Choroid plexus epithelial cell (primary cell): ENCODE results near the gene AKAP13.

Experiments used
- DNase-seq: peaks from one replicate; pipeline ENCODE4 v3.0.0-alpha.2; 2010; ENCODE audit warnings: low read depth
- H3K4me3 ChIP-seq: 2 replicates; pipeline ENCODE4 v1.5.1; 2011; ENCODE audit warnings: low read depth, mild to moderate bottlenecking, control low read depth, low read length, moderate library complexity
- TF ChIP-seq, protein P1 (sequence below): conservative IDR thresholded peaks from 2 replicates; pipeline ENCODE4 v1.5.1; 2011; ENCODE audit warnings: low read depth, mild to moderate bottlenecking, control low read depth, inconsistent platforms, low read length, moderate library complexity

AKAP13 gene

DNA sequence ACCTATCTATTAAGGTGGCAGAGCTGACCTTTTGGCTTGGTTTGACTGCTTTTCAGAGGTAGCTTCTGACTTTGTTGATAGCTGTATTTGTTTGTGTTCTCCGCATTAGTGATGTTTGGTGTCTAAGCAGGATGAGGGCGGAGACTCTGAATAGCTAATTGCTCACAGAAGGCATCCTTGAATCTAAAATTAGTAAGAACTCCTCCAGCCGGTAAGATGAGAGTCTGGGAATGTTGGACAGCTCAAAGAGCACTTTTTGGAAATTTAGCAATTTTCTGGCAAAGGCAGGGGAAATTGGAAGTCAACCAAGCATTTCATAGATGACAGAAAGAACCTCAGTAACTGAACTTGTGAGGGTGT lies 240.3 kb downstream of the AKAP13 start:
- TF ChIP-seq, protein P1, sequence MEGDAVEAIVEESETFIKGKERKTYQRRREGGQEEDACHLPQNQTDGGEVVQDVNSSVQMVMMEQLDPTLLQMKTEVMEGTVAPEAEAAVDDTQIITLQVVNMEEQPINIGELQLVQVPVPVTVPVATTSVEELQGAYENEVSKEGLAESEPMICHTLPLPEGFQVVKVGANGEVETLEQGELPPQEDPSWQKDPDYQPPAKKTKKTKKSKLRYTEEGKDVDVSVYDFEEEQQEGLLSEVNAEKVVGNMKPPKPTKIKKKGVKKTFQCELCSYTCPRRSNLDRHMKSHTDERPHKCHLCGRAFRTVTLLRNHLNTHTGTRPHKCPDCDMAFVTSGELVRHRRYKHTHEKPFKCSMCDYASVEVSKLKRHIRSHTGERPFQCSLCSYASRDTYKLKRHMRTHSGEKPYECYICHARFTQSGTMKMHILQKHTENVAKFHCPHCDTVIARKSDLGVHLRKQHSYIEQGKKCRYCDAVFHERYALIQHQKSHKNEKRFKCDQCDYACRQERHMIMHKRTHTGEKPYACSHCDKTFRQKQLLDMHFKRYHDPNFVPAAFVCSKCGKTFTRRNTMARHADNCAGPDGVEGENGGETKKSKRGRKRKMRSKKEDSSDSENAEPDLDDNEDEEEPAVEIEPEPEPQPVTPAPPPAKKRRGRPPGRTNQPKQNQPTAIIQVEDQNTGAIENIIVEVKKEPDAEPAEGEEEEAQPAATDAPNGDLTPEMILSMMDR = no peak
- peak; percentile 61 for DNase-seq
- peak overlapping the region; percentile 64 for H3K4me3 ChIP-seq

DNA sequence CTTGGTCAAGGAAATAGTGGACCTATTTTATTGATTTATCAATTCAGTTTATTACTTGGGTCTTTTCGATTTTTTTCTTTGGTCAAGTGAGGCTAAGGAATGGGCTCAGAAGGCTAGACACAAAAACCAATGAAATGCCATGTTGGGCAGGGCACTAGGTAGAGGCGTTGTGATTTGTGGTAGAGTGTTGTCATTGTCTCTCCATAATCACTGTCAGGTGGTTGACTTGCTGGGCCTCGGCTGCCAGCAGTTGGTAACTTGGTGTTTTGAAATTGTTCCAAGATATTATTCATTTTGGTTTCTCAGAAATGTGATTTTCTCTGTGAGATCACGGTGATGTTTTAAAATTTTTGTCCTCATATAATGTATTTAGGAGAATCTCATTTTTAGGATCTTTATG lies 240.7 kb downstream of the AKAP13 start:
- no peak for DNase-seq
- H3K4me3 ChIP-seq = peak overlapping the region; percentile 64
- TF ChIP-seq, protein P1 = no peak

DNA sequence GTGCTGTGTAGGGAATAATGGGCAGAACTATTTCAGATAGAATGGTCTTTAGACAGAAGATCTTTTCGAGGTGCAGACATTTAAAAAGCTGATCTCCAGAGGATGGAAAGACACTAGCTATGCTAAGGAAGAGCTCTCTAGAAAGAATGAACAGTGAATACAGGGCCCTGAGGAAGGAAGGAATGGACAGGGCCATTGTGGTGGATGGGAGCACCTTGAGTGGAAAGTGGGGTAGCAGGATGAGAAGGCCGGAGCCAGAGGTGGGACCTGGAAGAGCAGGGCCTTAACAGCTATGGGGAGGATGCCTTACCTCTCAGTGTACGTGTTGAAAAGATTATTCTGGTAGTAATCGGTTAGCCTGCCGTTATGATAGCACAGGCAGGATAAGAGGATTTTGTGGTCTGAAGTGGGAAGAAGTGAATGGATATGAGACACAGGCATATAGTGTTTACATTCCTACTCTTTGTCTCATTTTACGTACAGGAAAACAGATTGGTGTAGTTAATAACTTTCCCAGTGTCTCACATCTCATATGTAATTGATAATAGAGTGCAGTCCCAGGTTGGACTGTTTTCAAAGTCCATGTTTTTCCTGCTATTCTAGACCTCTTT lies 241.9 kb downstream of the AKAP13 start:
- no peak for DNase-seq
- peak overlapping the region; percentile 64 for H3K4me3 ChIP-seq
- TF ChIP-seq, protein P1 = no peak

DNA sequence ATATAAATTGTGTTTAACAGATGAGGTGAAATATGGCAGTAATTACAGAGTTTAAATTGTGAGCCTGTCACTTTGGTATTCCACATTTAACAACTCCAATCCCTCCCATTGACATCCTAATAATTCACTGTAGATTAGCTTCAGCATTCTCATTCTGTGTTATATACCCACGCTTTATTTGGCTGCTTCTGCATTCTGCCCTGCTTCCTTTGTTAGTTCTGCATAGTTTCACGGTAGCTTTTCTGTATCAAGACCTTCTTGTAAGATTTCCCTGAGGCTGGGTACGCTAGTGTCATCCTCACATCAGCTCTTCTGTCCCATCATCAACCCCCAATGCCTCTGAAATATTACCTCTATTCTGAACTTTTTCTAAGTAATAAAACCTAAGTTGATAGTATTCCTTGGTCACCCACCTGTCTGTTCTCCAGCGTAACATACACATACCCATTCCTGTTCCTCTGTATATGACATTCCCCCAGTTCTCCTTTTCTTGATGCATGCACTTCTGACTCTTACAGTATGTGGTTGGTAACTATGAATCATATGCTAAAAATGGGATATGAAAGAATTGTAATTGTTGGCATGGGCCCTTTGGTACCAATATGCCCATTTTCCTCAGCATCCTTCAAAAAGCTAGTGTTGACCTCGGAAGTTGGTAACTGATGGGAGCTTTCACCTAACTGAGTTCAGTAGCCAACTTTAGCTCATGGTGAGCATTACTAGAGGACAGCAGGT lies 243.1 kb downstream of the AKAP13 start:
- H3K4me3 ChIP-seq = no peak overlapping the region
- TF ChIP-seq, protein P1 = no peak

DNA sequence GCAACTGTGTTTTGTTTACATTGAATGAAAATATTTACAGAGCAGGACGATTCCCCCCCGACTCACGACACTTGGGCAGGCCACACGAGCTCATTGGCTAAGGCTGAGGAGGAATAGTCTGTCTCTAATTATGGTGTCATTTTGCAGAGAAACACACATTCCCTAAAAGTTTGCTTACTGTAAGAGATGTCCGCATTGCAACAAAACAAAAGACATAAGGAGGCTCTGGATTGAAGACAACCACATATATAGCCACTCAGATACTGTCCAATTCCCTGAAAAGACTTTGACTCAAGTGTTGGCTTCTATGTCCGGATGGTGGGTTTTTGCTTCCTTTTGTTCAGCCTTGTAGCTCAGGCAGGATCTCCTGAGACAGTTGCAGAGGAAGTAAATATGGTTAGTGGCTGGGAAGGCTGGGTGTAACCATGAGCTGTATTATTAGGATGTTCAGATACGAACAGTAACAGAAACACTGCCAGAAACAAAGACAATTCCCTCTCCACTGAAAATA lies 243.9 kb downstream of the AKAP13 start:
- H3K4me3 ChIP-seq = no peak overlapping the region
- TF ChIP-seq, protein P1 = no peak
- no peak for DNase-seq

More for the DNA sequence above, 243.1 kb downstream of the AKAP13 start:
- no peak for DNase-seq

DNA sequence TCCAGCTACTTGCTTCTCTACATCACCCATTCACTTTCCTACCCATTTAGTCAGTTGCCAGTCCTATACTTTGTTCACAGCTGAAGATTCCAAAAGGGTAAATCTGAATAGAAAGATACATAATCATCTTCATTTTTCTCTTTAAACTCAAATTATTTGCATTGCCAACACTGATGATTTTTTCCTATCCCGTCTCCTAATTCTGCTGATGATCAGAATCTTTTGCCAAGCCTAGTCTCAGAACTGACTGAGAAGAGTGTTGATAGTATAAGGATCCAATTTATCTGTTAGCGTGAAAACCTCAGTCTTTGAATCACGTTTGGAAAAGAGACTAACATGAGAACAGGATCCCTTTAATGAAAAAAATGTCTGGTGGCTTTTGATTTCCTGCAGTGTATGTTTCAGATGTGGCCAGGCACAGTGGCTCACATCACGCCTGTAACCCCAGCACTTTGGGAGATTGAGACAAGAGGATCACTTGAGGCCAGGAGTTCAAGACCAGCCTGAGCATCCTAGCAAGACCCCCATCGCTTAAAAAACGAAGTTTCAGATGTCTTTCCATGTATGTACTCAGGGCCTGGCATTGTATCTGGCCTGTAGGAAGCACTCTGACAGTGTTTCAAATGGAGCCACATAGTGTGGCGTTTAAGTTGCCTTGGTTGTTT lies 244.9 kb downstream of the AKAP13 start:
- no peak for DNase-seq
- TF ChIP-seq, protein P1 = no peak
- H3K4me3 ChIP-seq = no peak overlapping the region
